Mucosa of rectum (tissue), 2 donors: ENCODE data around the gene BCAT1.
"Not testable (repeated sequence)": the region's sequence is repeated elsewhere in the genome, so short reads cannot be mapped to it uniquely, and the experiment has no call there.

Source experiments
- H3K27ac ChIP-seq, 2 donors: one replicate each; pipeline ENCODE4 v1.7.0; 2013; ENCODE audit warnings: inconsistent platforms in 2 of 2, low read depth in 2 of 2, low read length in 2 of 2
- H3K27me3 ChIP-seq, 2 donors: one replicate each; pipeline ENCODE4 v1.7.0; 2013; ENCODE audit warnings: low read length in 2 of 2; ENCODE audit not compliant: control insufficient read depth in 2 of 2, insufficient read depth in 2 of 2
- H3K36me3 ChIP-seq, 2 donors: one replicate each; pipeline ENCODE4 v1.7.0; 2013; ENCODE audit warnings: low read length in 2 of 2; ENCODE audit not compliant: control insufficient read depth in 2 of 2, insufficient read depth in 2 of 2
- H3K4me1 ChIP-seq, 2 donors: one replicate each; pipeline ENCODE4 v1.7.0; 2013; ENCODE audit warnings: low read length in 2 of 2, mild to moderate bottlenecking in 1 of 2; ENCODE audit not compliant: control insufficient read depth in 2 of 2, insufficient read depth in 2 of 2
- H3K4me3 ChIP-seq, 2 donors: one replicate each; pipeline ENCODE4 v1.7.0; 2013; ENCODE audit warnings: low read length in 2 of 2
- H3K9ac ChIP-seq, 2 donors: one replicate each; pipeline ENCODE4 v1.7.0; 2013; ENCODE audit warnings: low read length in 2 of 2, low read depth in 1 of 2, mild to moderate bottlenecking in 1 of 2
- H3K9me3 ChIP-seq, 2 donors: one replicate each; pipeline ENCODE4 v1.7.0; 2013; ENCODE audit warnings: low read length in 2 of 2; ENCODE audit not compliant: control insufficient read depth in 2 of 2
- donor health status: healthy.
- donor health status: Normal muscosa, but diverticular disease.

The BCAT1 gene

DNA sequence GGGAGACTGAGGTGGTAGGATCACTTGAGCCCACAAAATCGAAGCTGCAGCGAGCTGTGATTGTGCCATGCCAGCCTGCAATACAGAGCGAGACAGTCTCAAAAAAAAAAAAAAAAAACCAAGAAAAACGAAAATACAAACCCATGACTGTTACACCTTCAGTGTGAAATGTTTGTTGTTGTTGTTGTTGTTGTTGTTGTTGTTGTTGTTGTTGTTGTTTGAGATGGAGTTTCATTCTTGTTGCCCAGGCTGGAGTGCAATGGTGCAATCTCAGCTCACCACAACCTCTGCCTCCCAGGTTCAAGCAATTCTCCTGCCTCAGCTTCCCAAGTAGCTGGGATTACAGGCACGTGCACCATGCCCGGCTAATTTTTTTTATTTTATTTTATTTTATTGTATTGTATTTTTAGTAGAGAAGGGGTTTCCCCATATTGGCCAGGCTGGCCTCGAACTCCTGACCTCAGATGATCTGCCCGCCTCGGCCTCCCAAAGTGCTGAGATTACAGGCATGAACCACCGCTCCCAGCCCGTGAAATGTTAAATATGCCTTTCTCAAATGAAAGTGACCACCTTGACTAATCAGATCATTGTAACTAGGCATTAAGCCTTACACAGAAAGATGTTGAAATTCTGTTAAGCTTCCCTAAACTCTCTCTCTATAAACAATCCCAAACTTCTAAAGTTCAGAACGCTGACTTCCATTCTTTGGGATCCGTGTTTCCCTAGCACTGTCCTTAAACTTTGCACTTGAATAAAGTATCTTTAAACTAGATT lies 20.2 kb downstream of the BCAT1 start:
- H3K9me3 ChIP-seq, H3K4me1 ChIP-seq, H3K9ac ChIP-seq, H3K27ac ChIP-seq, H3K27me3 ChIP-seq, H3K36me3 ChIP-seq, H3K4me3 ChIP-seq: not testable (repeated sequence)

DNA sequence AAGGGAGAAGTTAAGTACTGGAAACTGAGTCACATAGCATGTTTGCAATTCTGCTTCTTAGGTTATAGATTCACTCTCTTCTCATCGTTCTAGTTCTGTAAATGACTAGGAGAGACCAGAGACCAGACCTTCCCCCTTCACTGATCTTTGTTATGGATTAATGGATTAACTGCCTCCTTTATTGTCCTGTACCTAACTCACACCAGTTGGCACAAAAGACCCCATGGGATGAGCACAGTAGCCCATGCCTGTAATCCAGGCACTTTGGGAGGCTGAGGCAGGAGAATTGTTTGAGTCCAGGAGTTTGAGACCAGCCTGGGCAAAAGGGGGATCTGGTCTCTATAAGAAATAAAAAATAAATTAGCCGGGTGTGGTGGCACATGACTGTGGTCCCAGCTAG lies 20.8 kb downstream of the BCAT1 start:
- no peaks in the 10 kb centered on the region for H3K36me3 ChIP-seq
- no peak overlapping the region for H3K4me3 ChIP-seq
- H3K27ac ChIP-seq = no peak overlapping the region
- H3K9ac ChIP-seq = no peak overlapping the region
- H3K4me1 ChIP-seq = no peaks in the 10 kb centered on the region
- H3K9me3 ChIP-seq = no peaks in the 10 kb centered on the region
- H3K27me3 ChIP-seq = no peaks in the 10 kb centered on the region

GRCh38 chr12:24926080-24926479 lies 22.8 kb downstream of the BCAT1 start:
- H3K9ac ChIP-seq, H3K4me1 ChIP-seq, H3K27me3 ChIP-seq, H3K27ac ChIP-seq, H3K36me3 ChIP-seq, H3K4me3 ChIP-seq, H3K9me3 ChIP-seq: not testable (repeated sequence)

- H3K27me3 ChIP-seq = no peaks in the 10 kb centered on the region
- no peak overlapping the region for H3K4me3 ChIP-seq
- no peaks in the 10 kb centered on the region for H3K36me3 ChIP-seq
- H3K9me3 ChIP-seq = no peaks in the 10 kb centered on the region
- no peak overlapping the region for H3K27ac ChIP-seq
- H3K9ac ChIP-seq = no peak overlapping the region
- H3K4me1 ChIP-seq = no peaks in the 10 kb centered on the region
Measured at GRCh38 chr12:24922090-24922489, 26.8 kb downstream of the BCAT1 start.

DNA sequence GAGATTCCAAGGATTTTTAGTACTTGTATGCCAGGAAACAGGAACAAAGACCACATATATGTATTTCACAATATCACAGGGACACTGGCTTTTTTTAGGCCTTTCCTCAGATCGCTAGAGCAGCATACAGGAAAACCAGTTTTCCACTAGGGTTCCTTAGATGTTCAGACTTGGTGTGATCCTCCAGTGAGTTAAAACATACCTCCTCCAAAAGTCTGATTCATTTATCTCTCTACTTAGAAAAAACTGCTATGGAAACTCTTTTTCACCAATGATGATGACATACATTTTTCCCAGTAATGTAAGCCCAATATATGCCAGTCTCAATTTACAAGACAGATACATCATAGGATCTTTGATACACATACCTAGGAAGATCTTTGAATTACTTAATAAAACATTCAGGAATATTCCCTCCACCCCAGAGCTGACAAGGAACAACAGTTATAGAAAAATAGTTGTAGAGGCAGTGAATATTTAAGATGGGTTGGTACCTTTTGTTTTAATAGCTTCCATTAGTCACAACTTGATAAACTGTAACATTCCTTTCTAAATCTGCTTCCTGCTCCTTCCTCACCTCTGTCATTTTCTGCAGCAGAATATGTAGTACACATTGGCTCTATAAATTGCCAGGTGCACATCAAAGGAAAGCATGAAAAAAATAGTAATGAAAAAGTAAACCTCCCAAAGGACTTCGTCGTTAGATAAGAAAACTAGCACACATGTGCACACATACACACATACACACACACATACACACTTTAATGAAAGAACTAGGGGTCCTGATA lies 27.5 kb downstream of the BCAT1 start:
- no peak overlapping the region for H3K9ac ChIP-seq
- H3K4me1 ChIP-seq = no peaks in the 10 kb centered on the region
- no peaks in the 10 kb centered on the region for H3K9me3 ChIP-seq
- no peaks in the 10 kb centered on the region for H3K36me3 ChIP-seq
- no peak overlapping the region for H3K27ac ChIP-seq
- no peaks in the 10 kb centered on the region for H3K27me3 ChIP-seq
- H3K4me3 ChIP-seq = no peak overlapping the region

- no peaks in the 10 kb centered on the region for H3K27me3 ChIP-seq
- no peaks in the 10 kb centered on the region for H3K9me3 ChIP-seq
- H3K9ac ChIP-seq = no peak overlapping the region
- no peak overlapping the region for H3K27ac ChIP-seq
- no peak overlapping the region for H3K4me3 ChIP-seq
- H3K36me3 ChIP-seq = no peaks in the 10 kb centered on the region
- H3K4me1 ChIP-seq = no peaks in the 10 kb centered on the region
Measured at GRCh38 chr12:24920141-24920540, 28.8 kb downstream of the BCAT1 start.

DNA sequence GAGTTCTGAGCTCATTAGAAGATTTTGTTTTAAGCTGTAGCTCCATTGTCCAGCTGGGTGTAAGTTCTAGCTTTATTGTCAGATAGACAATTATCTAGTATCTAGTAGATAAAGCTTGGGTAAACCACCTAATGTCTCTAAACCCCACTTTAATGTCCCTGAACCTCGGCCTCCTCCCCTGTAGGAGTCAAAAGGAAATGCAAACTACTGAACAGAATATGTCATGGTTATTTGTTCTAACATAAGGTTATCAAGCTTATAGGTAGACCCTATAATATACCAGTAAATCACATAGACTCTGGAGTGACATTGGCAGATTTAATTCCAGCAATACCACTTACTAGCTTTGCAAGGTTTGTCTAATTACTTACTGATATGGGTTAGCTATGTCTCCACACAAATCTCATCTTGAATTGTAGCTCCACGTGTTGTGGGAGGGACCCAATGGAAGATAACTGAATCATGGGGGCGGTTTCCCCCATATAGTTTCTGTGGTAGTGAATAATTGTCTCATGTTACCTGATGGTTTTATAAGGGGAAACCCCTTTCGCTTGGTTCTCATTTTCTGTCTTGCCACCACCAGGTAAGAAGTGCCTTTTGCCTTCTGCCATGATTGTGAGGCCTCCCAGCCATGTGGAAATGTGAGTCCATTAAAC lies 29.4 kb downstream of the BCAT1 start:
- Histone ChIP-seq H3K4me1 (no peaks in the 10 kb centered on the region), H3K27me3 (no peaks in the 10 kb centered on the region), H3K9me3 (no peaks in the 10 kb centered on the region), H3K27ac (no peak overlapping the region), H3K36me3 (no peaks in the 10 kb centered on the region), H3K4me3 (no peak overlapping the region), H3K9ac (no peak overlapping the region)

DNA sequence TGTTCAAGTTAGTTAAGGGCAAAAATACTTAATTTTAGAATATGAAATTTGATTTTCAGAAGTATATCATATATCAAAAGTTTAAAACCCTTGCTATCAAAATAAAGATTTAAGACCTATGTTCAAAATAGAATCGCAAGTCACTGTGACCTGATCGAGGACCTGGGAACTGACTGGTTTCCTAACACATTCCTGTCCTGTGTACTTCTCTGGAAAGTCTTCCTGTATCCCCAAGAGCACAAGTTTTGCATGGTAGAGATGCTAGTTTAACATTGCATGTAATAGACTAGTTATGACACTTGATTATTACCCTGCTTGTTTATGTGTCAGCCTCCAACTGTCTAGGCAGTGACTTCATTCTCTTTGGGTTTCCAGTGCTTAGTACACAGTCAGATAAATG lies 30.3 kb downstream of the BCAT1 start:
- H3K9me3 ChIP-seq = no peaks in the 10 kb centered on the region
- no peak overlapping the region for H3K27ac ChIP-seq
- H3K27me3 ChIP-seq = no peaks in the 10 kb centered on the region
- no peak overlapping the region for H3K4me3 ChIP-seq
- no peaks in the 10 kb centered on the region for H3K36me3 ChIP-seq
- H3K9ac ChIP-seq = no peak overlapping the region
- no peaks in the 10 kb centered on the region for H3K4me1 ChIP-seq

- no peaks in the 10 kb centered on the region for H3K27me3 ChIP-seq
- no peak overlapping the region for H3K27ac ChIP-seq
- H3K9me3 ChIP-seq = no peaks in the 10 kb centered on the region
- no peaks in the 10 kb centered on the region for H3K4me1 ChIP-seq
- no peaks in the 10 kb centered on the region for H3K36me3 ChIP-seq
- no peak overlapping the region for H3K9ac ChIP-seq
- no peak overlapping the region for H3K4me3 ChIP-seq
Measured at GRCh38 chr12:24915501-24915900, 33.4 kb downstream of the BCAT1 start.

- H3K9ac ChIP-seq = no peak overlapping the region
- H3K27ac ChIP-seq = no peak overlapping the region
- H3K27me3 ChIP-seq = no peaks in the 10 kb centered on the region
- H3K36me3 ChIP-seq = no peaks in the 10 kb centered on the region
- H3K4me1 ChIP-seq = no peaks in the 10 kb centered on the region
- no peak overlapping the region for H3K4me3 ChIP-seq
- H3K9me3 ChIP-seq = no peaks in the 10 kb centered on the region
Measured at GRCh38 chr12:24913953-24914352, 34.9 kb downstream of the BCAT1 start.
